DND-41 (cell line): ENCODE results near the gene MED29.

Source experiments
- EZH2 ChIP-seq: IDR thresholded peaks from 3 replicates; pipeline ENCODE4 v1.6.1; 2012; ENCODE audit warnings: borderline replicate concordance, low read depth, mild to moderate bottlenecking, moderate library complexity, low read length, inconsistent platforms; ENCODE audit not compliant: severe bottlenecking
- TF ChIP-seq, protein P1 (sequence below): IDR thresholded peaks from 2 replicates; pipeline ENCODE4 v1.5.1; 2012; ENCODE audit warnings: borderline replicate concordance, low read length, moderate library complexity, mild to moderate bottlenecking; ENCODE audit not compliant: poor library complexity, severe bottlenecking; ENCODE audit errors: extremely low read depth

GRCh38 chr19:39372941-39373340 is 18.2 kb upstream of the MED29 start:
- TF ChIP-seq, protein P1, sequence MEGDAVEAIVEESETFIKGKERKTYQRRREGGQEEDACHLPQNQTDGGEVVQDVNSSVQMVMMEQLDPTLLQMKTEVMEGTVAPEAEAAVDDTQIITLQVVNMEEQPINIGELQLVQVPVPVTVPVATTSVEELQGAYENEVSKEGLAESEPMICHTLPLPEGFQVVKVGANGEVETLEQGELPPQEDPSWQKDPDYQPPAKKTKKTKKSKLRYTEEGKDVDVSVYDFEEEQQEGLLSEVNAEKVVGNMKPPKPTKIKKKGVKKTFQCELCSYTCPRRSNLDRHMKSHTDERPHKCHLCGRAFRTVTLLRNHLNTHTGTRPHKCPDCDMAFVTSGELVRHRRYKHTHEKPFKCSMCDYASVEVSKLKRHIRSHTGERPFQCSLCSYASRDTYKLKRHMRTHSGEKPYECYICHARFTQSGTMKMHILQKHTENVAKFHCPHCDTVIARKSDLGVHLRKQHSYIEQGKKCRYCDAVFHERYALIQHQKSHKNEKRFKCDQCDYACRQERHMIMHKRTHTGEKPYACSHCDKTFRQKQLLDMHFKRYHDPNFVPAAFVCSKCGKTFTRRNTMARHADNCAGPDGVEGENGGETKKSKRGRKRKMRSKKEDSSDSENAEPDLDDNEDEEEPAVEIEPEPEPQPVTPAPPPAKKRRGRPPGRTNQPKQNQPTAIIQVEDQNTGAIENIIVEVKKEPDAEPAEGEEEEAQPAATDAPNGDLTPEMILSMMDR, result no peak
- TF ChIP-seq EZH2, result no peak
